Measurements from ENCODE around the gene RPS19BP1.
"Not testable (repeated sequence)": the region's sequence is repeated elsewhere in the genome, so short reads cannot be mapped to it uniquely, and the experiment has no call there.

RPS19BP1 gene

DNA sequence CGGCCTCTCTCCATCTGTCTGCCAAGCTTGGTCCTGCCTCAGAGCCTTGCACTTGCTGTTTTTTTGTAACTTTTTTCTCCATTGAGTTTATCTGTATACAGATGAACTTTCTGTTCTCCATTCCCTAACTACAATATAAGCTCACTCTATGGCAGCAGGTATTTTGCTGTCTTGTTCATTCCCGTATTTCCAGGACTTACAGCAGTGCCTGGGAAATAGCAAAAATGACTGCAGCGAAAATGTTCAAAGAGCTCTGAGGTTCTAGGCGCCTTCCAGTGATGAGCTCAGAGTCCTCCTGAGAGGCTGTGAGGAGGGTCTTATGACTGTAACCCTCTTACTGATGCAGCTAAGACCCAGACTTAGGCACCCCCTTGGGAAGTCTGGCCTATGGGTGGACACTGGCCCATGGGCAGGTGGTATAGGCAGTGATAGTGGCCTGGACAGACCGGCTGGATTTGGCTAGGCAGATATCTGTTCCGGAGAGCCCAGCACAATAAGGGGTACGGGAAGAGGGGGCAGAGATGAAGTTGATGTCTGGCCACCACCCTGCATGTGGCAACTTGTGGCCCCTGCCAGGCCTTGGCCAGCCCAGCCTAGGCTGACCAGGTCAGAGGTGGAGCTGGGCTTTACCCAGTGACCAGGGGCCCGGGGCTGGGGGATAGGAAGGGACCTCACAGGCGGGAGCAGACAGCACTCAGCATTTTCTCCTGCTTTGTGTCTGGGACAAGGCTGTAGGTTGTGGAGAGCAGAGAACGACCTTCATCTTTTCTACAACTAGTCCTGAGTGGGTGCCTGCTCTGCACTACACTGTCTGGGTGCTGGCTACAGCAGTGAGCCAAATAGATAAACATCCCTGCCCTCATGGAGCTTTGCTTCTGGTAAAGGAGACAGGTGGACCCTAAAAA lies 7.5 kb downstream of the RPS19BP1 start:
- H3K9me3 ChIP-seq (ENCODE audit: control insufficient read depth, insufficient read depth, low read length), result no peaks in the 10 kb centered on the region
- H3K79me2 ChIP-seq (ENCODE audit: control insufficient read depth, low read length), result peaks cover 73% of the 10 kb centered on the region
- no peaks in the 10 kb centered on the region for H3K9me2 ChIP-seq (replicated peaks; ENCODE audit: control insufficient read depth, low read length)
- no peaks in the 10 kb centered on the region for H3K27me3 ChIP-seq (ENCODE audit: control insufficient read depth, low read length)
- H3K27ac ChIP-seq (ENCODE audit: low read depth, low read length), result peak overlapping the region; percentile 99
- H3F3A ChIP-seq (ENCODE audit: control insufficient read depth, insufficient read depth), result peaks cover 84% of the 10 kb centered on the region
- peak overlapping the region; percentile 98 for H3K4me2 ChIP-seq (ENCODE audit: low read length)
- H3K36me3 ChIP-seq (ENCODE audit: control insufficient read depth, low read length), result peaks cover 89% of the 10 kb centered on the region
- peak overlapping the region; percentile 39 for H3K4me3 ChIP-seq (ENCODE audit: low read length)
- TF ChIP-seq EZH2phosphoT487 (IDR thresholded peaks at IDR 0.05; ENCODE audit: borderline replicate concordance, low read length) (no peak), CTCF (IDR thresholded peaks at IDR 0.05; ENCODE audit: low read depth, low read length, poor library complexity, severe bottlenecking) (no peak)
- peaks cover 16% of the 10 kb centered on the region for H4K20me1 ChIP-seq (ENCODE audit: control insufficient read depth, insufficient read depth, low read depth, low read length)
- H3K4me1 ChIP-seq (ENCODE audit: control insufficient read depth, low read length), result peaks cover 80% of the 10 kb centered on the region

DNA sequence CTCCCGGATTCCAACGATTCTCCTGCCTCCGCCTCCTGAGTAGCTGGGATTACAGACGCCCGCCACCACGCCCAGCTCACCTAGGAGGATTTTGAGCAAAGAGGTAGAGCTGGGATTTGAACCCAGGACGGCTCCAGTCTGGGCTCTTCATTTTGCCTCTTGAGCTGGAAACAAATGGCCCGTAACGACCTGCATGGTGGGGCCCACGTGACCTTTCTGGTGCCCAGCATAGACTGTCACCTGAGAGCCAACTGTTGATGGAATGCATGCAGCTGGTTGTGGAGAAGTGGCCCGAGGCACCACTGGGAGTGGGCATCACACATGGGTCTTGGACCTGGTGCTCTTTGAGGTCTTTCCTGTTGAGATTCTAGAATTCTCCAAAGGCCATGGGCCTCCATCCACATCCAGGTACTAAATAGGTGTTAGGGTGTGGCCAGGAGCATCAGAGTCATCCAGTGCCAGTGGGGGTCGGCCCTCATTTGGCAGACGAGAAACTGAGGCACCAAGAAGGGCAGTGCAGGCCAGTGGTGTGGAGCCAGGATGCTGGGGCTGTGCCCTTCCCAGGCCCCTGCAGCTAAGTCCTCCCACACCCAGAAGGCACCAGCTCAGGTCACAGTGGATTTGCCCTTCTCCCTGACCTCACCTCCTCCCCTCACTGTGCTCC lies 8.3 kb downstream of the RPS19BP1 start:
- Histone ChIP-seq H3F3A (ENCODE audit: control insufficient read depth, insufficient read depth) (peaks cover 78% of the 10 kb centered on the region), H4K20me1 (ENCODE audit: control insufficient read depth, insufficient read depth, low read depth, low read length) (peaks cover 16% of the 10 kb centered on the region), H3K9me2 (replicated peaks; ENCODE audit: control insufficient read depth, low read length) (no peaks in the 10 kb centered on the region), H3K4me3 (ENCODE audit: low read length) (peak overlapping the region; percentile 39), H3K4me1 (ENCODE audit: control insufficient read depth, low read length) (peaks cover 74% of the 10 kb centered on the region), H3K79me2 (ENCODE audit: control insufficient read depth, low read length) (peaks cover 73% of the 10 kb centered on the region), H3K27me3 (ENCODE audit: control insufficient read depth, low read length) (no peaks in the 10 kb centered on the region), H3K27ac (ENCODE audit: low read depth, low read length) (peak overlapping the region; percentile 99), H3K4me2 (ENCODE audit: low read length) (peak overlapping the region; percentile 98), H3K9me3 (ENCODE audit: control insufficient read depth, insufficient read depth, low read length) (no peaks in the 10 kb centered on the region), H3K36me3 (ENCODE audit: control insufficient read depth, low read length) (peaks cover 87% of the 10 kb centered on the region)
- TF ChIP-seq EZH2phosphoT487 (IDR thresholded peaks at IDR 0.05; ENCODE audit: borderline replicate concordance, low read length) (no peak), CTCF (IDR thresholded peaks at IDR 0.05; ENCODE audit: low read depth, low read length, poor library complexity, severe bottlenecking) (no peak)

DNA sequence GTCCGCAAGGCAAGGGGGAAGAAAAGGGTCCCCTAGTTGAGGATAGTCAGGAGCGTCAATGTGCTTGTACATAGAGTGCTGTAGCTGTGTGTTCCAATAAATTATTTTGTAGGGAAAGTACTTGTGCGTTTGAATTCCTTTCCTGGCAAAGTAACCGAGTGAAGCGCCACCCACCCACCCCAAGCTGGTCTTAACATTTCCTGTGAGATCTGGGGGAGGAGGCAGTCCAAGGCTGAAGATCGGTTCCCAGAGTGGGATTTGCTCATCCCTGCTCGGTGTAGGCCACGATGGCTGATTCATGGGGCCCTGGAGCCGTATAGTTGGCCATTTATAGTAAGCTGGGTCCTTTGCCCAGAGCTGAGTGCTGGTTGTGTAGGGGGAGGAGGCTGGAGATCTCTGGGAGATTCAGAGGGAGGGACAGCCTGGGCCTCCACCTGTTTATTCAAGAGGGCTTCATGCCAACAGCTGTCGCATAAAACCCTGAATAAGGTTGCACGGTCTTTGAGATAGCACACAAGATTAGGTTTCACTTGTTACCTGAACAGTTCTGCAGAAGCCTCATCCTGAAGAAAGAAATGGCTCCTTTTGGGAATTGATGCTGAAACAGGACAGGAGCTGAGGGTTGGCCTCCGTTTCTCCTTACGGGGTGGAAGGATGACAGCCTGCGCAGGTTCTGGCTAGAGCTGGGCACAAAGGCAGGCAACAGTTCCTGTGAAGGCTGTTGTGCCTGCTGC lies 9.8 kb downstream of the RPS19BP1 start:
- H3K9me2 ChIP-seq (replicated peaks; ENCODE audit: control insufficient read depth, low read length), result no peaks in the 10 kb centered on the region
- H3K4me1 ChIP-seq (ENCODE audit: control insufficient read depth, low read length), result peaks cover 75% of the 10 kb centered on the region
- peaks cover 16% of the 10 kb centered on the region for H4K20me1 ChIP-seq (ENCODE audit: control insufficient read depth, insufficient read depth, low read depth, low read length)
- H3K79me2 ChIP-seq (ENCODE audit: control insufficient read depth, low read length), result peaks cover 76% of the 10 kb centered on the region
- H3K9me3 ChIP-seq (ENCODE audit: control insufficient read depth, insufficient read depth, low read length), result no peaks in the 10 kb centered on the region
- TF ChIP-seq EZH2phosphoT487 (IDR thresholded peaks at IDR 0.05; ENCODE audit: borderline replicate concordance, low read length), result no peak
- no peak for TF ChIP-seq CTCF (IDR thresholded peaks at IDR 0.05; ENCODE audit: low read depth, low read length, poor library complexity, severe bottlenecking)
- no peaks in the 10 kb centered on the region for H3K27me3 ChIP-seq (ENCODE audit: control insufficient read depth, low read length)
- H3F3A ChIP-seq (ENCODE audit: control insufficient read depth, insufficient read depth), result peaks cover 78% of the 10 kb centered on the region
- H3K4me3 ChIP-seq (ENCODE audit: low read length), result peak overlapping the region; percentile 86
- H3K27ac ChIP-seq (ENCODE audit: low read depth, low read length), result peak overlapping the region; percentile 88
- H3K4me2 ChIP-seq (ENCODE audit: low read length), result peak overlapping the region; percentile 98
- peaks cover 87% of the 10 kb centered on the region for H3K36me3 ChIP-seq (ENCODE audit: control insufficient read depth, low read length)

DNA sequence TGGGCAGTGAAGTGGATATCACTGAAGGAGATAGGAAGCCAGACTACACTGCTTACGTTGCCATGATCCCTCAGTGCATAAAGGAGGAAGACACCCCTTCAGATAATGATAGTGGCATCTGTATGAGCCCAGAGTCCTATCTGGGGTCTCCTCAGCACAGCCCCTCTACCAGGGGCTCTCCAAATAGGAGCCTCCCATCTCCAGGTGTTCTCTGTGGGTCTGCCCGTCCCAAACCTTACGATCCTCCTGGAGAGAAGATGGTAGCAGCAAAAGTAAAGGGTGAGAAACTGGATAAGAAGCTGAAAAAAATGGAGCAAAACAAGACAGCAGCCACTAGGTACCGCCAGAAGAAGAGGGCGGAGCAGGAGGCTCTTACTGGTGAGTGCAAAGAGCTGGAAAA lies 10.5 kb downstream of the RPS19BP1 start:
- H3K36me3 ChIP-seq (ENCODE audit: control insufficient read depth, low read length), result peaks cover 87% of the 10 kb centered on the region
- peak overlapping the region; percentile 86 for H3K4me3 ChIP-seq (ENCODE audit: low read length)
- not testable (repeated sequence) for H3K9me2 ChIP-seq (replicated peaks; ENCODE audit: control insufficient read depth, low read length); H3K27me3 ChIP-seq (ENCODE audit: control insufficient read depth, low read length); H3K9me3 ChIP-seq (ENCODE audit: control insufficient read depth, insufficient read depth, low read length)
- peaks cover 76% of the 10 kb centered on the region for H3K79me2 ChIP-seq (ENCODE audit: control insufficient read depth, low read length)
- peak overlapping the region; percentile 98 for H3K4me2 ChIP-seq (ENCODE audit: low read length)
- peaks cover 16% of the 10 kb centered on the region for H4K20me1 ChIP-seq (ENCODE audit: control insufficient read depth, insufficient read depth, low read depth, low read length)
- H3K27ac ChIP-seq (ENCODE audit: low read depth, low read length), result peak overlapping the region; percentile 88
- peaks cover 77% of the 10 kb centered on the region for H3F3A ChIP-seq (ENCODE audit: control insufficient read depth, insufficient read depth)
- H3K4me1 ChIP-seq (ENCODE audit: control insufficient read depth, low read length), result peaks cover 72% of the 10 kb centered on the region

Data from DOHH2 (cell line).